ENCODE results near the gene TRMT10B. TPM values are rescaled to one million over a fixed set of nuclear protein-coding genes. Genes with fewer than 3 reads are reported as not detected.

TRMT10B gene
- total RNA-seq, 1 experiment from 2014 or later = 5.2 TPM

DNA sequence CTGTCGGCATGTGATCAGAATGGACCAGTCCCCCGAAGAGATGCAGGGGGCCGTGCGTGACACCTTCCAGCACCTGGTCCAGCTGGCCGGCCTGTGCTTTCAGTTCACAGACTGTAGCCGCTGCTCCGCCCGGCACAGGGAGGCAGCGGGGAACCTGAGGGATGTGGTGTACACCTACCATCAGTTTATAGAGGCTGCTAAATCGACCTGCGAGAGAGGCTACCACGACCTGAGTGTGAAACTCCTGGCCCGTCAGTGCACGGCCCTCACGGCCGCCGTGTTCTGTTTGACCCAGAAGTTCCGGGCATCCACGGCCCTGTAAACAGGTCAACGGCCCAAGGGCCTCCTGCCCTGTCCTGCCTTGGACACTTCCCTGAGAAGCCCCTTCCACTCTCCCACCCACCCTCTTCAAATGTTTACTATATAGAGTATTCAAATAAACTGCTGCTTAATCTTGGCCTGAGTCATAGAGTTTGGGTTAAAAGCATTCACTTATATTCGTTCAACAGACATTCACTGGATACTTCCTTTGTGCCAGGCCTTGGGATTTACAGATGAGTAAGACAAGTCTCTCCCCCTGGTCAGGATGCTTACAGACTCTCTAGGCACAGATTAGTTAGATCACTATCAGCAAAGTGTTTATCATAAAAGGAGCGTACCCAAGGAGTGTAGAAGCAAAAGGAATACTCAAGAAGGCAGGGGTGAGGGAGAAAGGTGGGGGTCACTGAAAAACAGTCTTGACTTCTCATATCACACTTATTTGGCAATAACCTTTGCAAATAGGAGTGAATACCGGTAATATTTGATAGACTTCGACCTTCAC is 6.9 kb upstream of the TRMT10B start:
- H3K27me3 ChIP-seq (ENCODE audit: insufficient read depth, low read depth) = no peaks in the 10 kb centered on the region
- intact Hi-C loops (cut with micrococcal nuclease; ENCODE audit: unreplicated experiment) = loop anchor here (5.0 to 10.0 kb wide), 4 partner anchors 121 to 616 kb away; partner anchors contain the start of gene SLC25A51
- H3K79me2 ChIP-seq (ENCODE audit: low read depth) = no peaks in the 10 kb centered on the region
- no peaks in the 10 kb centered on the region for H3K9me2 ChIP-seq (ENCODE audit: insufficient read depth)
- no peak for TF ChIP-seq EZH2 (IDR thresholded peaks at IDR 0.05; ENCODE audit: low read depth)
- TF ChIP-seq, protein P1, sequence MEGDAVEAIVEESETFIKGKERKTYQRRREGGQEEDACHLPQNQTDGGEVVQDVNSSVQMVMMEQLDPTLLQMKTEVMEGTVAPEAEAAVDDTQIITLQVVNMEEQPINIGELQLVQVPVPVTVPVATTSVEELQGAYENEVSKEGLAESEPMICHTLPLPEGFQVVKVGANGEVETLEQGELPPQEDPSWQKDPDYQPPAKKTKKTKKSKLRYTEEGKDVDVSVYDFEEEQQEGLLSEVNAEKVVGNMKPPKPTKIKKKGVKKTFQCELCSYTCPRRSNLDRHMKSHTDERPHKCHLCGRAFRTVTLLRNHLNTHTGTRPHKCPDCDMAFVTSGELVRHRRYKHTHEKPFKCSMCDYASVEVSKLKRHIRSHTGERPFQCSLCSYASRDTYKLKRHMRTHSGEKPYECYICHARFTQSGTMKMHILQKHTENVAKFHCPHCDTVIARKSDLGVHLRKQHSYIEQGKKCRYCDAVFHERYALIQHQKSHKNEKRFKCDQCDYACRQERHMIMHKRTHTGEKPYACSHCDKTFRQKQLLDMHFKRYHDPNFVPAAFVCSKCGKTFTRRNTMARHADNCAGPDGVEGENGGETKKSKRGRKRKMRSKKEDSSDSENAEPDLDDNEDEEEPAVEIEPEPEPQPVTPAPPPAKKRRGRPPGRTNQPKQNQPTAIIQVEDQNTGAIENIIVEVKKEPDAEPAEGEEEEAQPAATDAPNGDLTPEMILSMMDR (conservative IDR thresholded peaks at IDR 0.05) = no peak
- H3K4me1 ChIP-seq (replicated peaks; ENCODE audit: insufficient read depth) = no peaks in the 10 kb centered on the region
- ChIA-PET POLR2A (ENCODE audit: unreplicated experiment) (no interaction called here), CTCF (no interaction called here)
- H4K20me1 ChIP-seq (ENCODE audit: insufficient read depth) = no peaks in the 10 kb centered on the region
- BruUV-seq (replicated peaks) = no TSS peak
- DNase-seq = no peak
- no peaks in the 10 kb centered on the region for H3K36me3 ChIP-seq (ENCODE audit: low read depth)
- no peak overlapping the region for H3K4me3 ChIP-seq
- no peak overlapping the region for H2AFZ ChIP-seq
- no peaks in the 10 kb centered on the region for H3F3A ChIP-seq (ENCODE audit: insufficient read depth, low read depth)
- no peak overlapping the region for H3K27ac ChIP-seq
- H3K4me2 ChIP-seq = no peak overlapping the region
- H3K9me3 ChIP-seq (ENCODE audit: insufficient read depth, low read depth) = no peaks in the 10 kb centered on the region

GRCh38 chr9:37747271-37747753 is 6.3 kb upstream of the TRMT10B start:
- no peak for TF ChIP-seq EZH2 (IDR thresholded peaks at IDR 0.05; ENCODE audit: low read depth)
- TF ChIP-seq, protein P1 (conservative IDR thresholded peaks at IDR 0.05) = peak; percentile 79
- Histone ChIP-seq H3K27me3 (ENCODE audit: insufficient read depth, low read depth) (no peaks in the 10 kb centered on the region), H3K9me3 (ENCODE audit: insufficient read depth, low read depth) (no peaks in the 10 kb centered on the region), H2AFZ (no peak overlapping the region), H3K4me2 (no peak overlapping the region), H3K4me3 (no peak overlapping the region), H3K36me3 (ENCODE audit: low read depth) (no peaks in the 10 kb centered on the region), H4K20me1 (ENCODE audit: insufficient read depth) (no peaks in the 10 kb centered on the region), H3K27ac (no peak overlapping the region), H3K4me1 (replicated peaks; ENCODE audit: insufficient read depth) (no peaks in the 10 kb centered on the region), H3K9me2 (ENCODE audit: insufficient read depth) (no peaks in the 10 kb centered on the region), H3F3A (ENCODE audit: insufficient read depth, low read depth) (no peaks in the 10 kb centered on the region), H3K79me2 (ENCODE audit: low read depth) (no peaks in the 10 kb centered on the region)
- peak; percentile 41 to 44 for DNase-seq
- intact Hi-C loops (cut with micrococcal nuclease; ENCODE audit: unreplicated experiment) = loop anchor here (5.0 to 10.0 kb wide), 4 partner anchors 120 to 615 kb away; partner anchors contain the start of gene SLC25A51
- POLR2A ChIA-PET (ENCODE audit: unreplicated experiment) = no interaction called here
- CTCF ChIA-PET = no interaction called here
- no TSS peak for BruUV-seq (replicated peaks)

DNA sequence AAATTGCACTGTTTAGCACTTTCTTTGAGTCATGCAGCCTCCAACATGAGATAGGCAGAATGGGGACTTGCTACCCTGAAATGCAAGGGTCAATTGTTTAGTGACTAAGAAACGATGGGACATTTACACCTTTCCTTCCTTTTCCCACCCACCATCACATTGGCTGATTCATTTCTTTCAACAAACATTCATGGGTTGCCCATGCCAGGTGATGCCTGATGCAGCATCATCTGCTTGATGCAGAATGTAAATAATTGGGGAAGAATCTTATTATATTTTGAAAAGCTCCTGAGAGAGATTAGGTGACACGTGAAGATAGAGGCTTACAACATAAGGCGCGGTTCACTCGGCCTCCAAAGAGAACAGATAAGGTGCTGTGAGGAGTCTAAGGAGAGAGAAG is 4.5 kb upstream of the TRMT10B start:
- ChIA-PET POLR2A (ENCODE audit: unreplicated experiment) (interaction anchor here (0.7 kb wide), 1 partner anchor 170 kb away, joined by 3 read pairs; no protein-coding TSS in a partner anchor), CTCF (no interaction called here)
- intact Hi-C loops (cut with micrococcal nuclease; ENCODE audit: unreplicated experiment) = loop anchor here (5.0 to 10.0 kb wide), 4 partner anchors 118 to 613 kb away; partner anchors contain the start of gene SLC25A51

More for the DNA sequence above, 4.5 kb upstream of the TRMT10B start:
- Histone ChIP-seq H3K27ac (no peak overlapping the region), H3K4me2 (no peak overlapping the region), H3K9me2 (ENCODE audit: insufficient read depth) (no peaks in the 10 kb centered on the region), H4K20me1 (ENCODE audit: insufficient read depth) (no peaks in the 10 kb centered on the region), H3K4me3 (no peak overlapping the region), H3F3A (ENCODE audit: insufficient read depth, low read depth) (no peaks in the 10 kb centered on the region), H3K27me3 (ENCODE audit: insufficient read depth, low read depth) (no peaks in the 10 kb centered on the region), H3K36me3 (ENCODE audit: low read depth) (no peaks in the 10 kb centered on the region), H3K4me1 (replicated peaks; ENCODE audit: insufficient read depth) (no peaks in the 10 kb centered on the region), H3K9me3 (ENCODE audit: insufficient read depth, low read depth) (no peaks in the 10 kb centered on the region), H2AFZ (no peak overlapping the region), H3K79me2 (ENCODE audit: low read depth) (0 out of 2 replicates have a peak, but pooled peaks cover 3% of the 10 kb centered on the region)
- BruUV-seq (replicated peaks) = no TSS peak
- no peak for DNase-seq
- TF ChIP-seq, protein P1 (conservative IDR thresholded peaks at IDR 0.05) = no peak
- TF ChIP-seq EZH2 (IDR thresholded peaks at IDR 0.05; ENCODE audit: low read depth) = no peak
